ENCODE data around the gene STMN1.

DNA sequence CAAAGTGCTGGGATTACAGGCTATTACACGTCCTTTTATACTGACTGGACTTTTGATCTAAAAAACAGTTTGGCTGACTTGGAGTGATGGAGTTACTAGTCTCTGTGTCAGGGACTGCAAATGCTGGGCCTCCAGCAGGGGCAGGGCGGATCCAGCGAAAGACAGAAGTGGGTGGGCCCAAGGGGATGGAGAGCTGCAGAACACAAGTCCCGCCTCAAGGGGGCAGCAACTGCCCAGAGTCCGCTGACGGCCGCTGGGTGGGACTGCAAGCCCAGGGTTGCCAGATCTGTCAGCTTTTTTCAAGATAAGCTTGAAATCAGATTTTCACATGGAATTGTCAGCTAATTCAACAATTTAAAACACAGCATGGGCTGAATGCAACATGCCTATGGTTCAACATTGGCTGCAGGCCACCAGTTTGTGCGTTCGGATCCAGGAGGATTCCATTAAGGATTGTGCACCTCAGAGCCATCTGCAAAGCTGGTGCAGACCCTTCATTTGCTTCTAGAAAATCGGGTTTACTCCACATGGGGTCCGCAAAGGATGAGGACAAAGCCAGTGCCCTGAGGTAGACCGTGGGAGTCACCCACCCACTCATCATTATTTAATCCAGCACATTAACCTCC, 10.7 kb downstream of the STMN1 start:
- TF ChIP-seq EP300 (IDR thresholded peaks at IDR 0.05): no peak
- TF ChIP-seq POLR2AphosphoS5 (IDR thresholded peaks at IDR 0.05): peak in 2 of 3 donors; percentile 19 to 52
